ENCODE measurements around the gene AGBL4.

Gene AGBL4

GRCh38 chr1:48627486-48627885 lies 1396.3 kb downstream of the AGBL4 start:
- H3K4me1 ChIP-seq (ENCODE audit: insufficient read depth, low read length, severe bottlenecking), result no peaks in the 10 kb centered on the region
- H3K4me2 ChIP-seq (ENCODE audit: low read length), result no peak overlapping the region
- no peak overlapping the region for H3K4me3 ChIP-seq (ENCODE audit: low read depth, low read length, poor library complexity, severe bottlenecking)
- H2AFZ ChIP-seq (ENCODE audit: low read length), result no peak overlapping the region
- H3K9me2 ChIP-seq (ENCODE audit: low read depth, low read length), result no peaks in the 10 kb centered on the region
- H3K9me3 ChIP-seq (ENCODE audit: low read length), result no peaks in the 10 kb centered on the region
- no peak overlapping the region for H3K9ac ChIP-seq (ENCODE audit: low read length)
- H3K27ac ChIP-seq (ENCODE audit: low read depth, low read length, poor library complexity, severe bottlenecking), result no peak overlapping the region
- H3K36me3 ChIP-seq (ENCODE audit: insufficient read depth, low read length), result no peaks in the 10 kb centered on the region
- H4K20me1 ChIP-seq (ENCODE audit: insufficient read depth, low read length), result no peaks in the 10 kb centered on the region
- H3F3A ChIP-seq (ENCODE audit: insufficient read depth, low read length), result no peaks in the 10 kb centered on the region
- H3K79me2 ChIP-seq (ENCODE audit: insufficient read depth, low read length), result no peaks in the 10 kb centered on the region
- no peaks in the 10 kb centered on the region for H3K27me3 ChIP-seq (ENCODE audit: insufficient read depth, low read length)
- TF ChIP-seq CTCF (IDR thresholded peaks at IDR 0.05; ENCODE audit: low read length) (no peak), EZH2 (IDR thresholded peaks at IDR 0.05; ENCODE audit: borderline replicate concordance, low read length) (no peak)

- Histone ChIP-seq H3K9me2 (ENCODE audit: low read depth, low read length) (no peaks in the 10 kb centered on the region), H3K4me2 (ENCODE audit: low read length) (no peak overlapping the region), H3F3A (ENCODE audit: insufficient read depth, low read length) (no peaks in the 10 kb centered on the region), H2AFZ (ENCODE audit: low read length) (no peak overlapping the region), H3K9ac (ENCODE audit: low read length) (no peak overlapping the region), H3K27me3 (ENCODE audit: insufficient read depth, low read length) (0 out of 2 replicates have a peak, but pooled peaks cover 5% of the 10 kb centered on the region), H3K4me3 (ENCODE audit: low read depth, low read length, poor library complexity, severe bottlenecking) (no peak overlapping the region), H3K36me3 (ENCODE audit: insufficient read depth, low read length) (no peaks in the 10 kb centered on the region), H3K27ac (ENCODE audit: low read depth, low read length, poor library complexity, severe bottlenecking) (no peak overlapping the region), H4K20me1 (ENCODE audit: insufficient read depth, low read length) (no peaks in the 10 kb centered on the region), H3K4me1 (ENCODE audit: insufficient read depth, low read length, severe bottlenecking) (no peaks in the 10 kb centered on the region), H3K9me3 (ENCODE audit: low read length) (no peaks in the 10 kb centered on the region), H3K79me2 (ENCODE audit: insufficient read depth, low read length) (no peaks in the 10 kb centered on the region)
- TF ChIP-seq EZH2 (IDR thresholded peaks at IDR 0.05; ENCODE audit: borderline replicate concordance, low read length) (no peak), CTCF (IDR thresholded peaks at IDR 0.05; ENCODE audit: low read length) (no peak)
Measured at GRCh38 chr1:48619539-48619938, 1404.2 kb downstream of the AGBL4 start.

GRCh38 chr1:48617252-48617651 lies 1406.5 kb downstream of the AGBL4 start:
- H3K9me3 ChIP-seq (ENCODE audit: low read length), result no peaks in the 10 kb centered on the region
- H2AFZ ChIP-seq (ENCODE audit: low read length), result no peak overlapping the region
- no peaks in the 10 kb centered on the region for H4K20me1 ChIP-seq (ENCODE audit: insufficient read depth, low read length)
- no peak overlapping the region for H3K9ac ChIP-seq (ENCODE audit: low read length)
- no peak overlapping the region for H3K4me2 ChIP-seq (ENCODE audit: low read length)
- H3K4me1 ChIP-seq (ENCODE audit: insufficient read depth, low read length, severe bottlenecking), result no peaks in the 10 kb centered on the region
- no peaks in the 10 kb centered on the region for H3F3A ChIP-seq (ENCODE audit: insufficient read depth, low read length)
- H3K36me3 ChIP-seq (ENCODE audit: insufficient read depth, low read length), result no peaks in the 10 kb centered on the region
- no peak overlapping the region for H3K4me3 ChIP-seq (ENCODE audit: low read depth, low read length, poor library complexity, severe bottlenecking)
- TF ChIP-seq CTCF (IDR thresholded peaks at IDR 0.05; ENCODE audit: low read length), result no peak
- no peak for TF ChIP-seq EZH2 (IDR thresholded peaks at IDR 0.05; ENCODE audit: borderline replicate concordance, low read length)
- no peaks in the 10 kb centered on the region for H3K9me2 ChIP-seq (ENCODE audit: low read depth, low read length)
- H3K27ac ChIP-seq (ENCODE audit: low read depth, low read length, poor library complexity, severe bottlenecking), result no peak overlapping the region
- no peaks in the 10 kb centered on the region for H3K79me2 ChIP-seq (ENCODE audit: insufficient read depth, low read length)
- H3K27me3 ChIP-seq (ENCODE audit: insufficient read depth, low read length), result 0 out of 2 replicates have a peak, but pooled peaks cover 5% of the 10 kb centered on the region

Data from OCI-LY1 (cell line).